Duodenal mucosa (tissue), 2 donors: Measurements from ENCODE around the gene TEX264.

ENCODE experiments used
- H3K27ac ChIP-seq: one replicate; pipeline ENCODE4 v1.7.0; 2013; ENCODE audit warnings: low read depth, low read length
- H3K27me3 ChIP-seq, 2 donors: one replicate each; pipeline ENCODE4 v1.7.0; 2013; ENCODE audit warnings: low read length in 2 of 2, control low read depth in 1 of 2; ENCODE audit not compliant: insufficient read depth in 2 of 2, control insufficient read depth in 1 of 2
- H3K36me3 ChIP-seq, 2 donors: one replicate each; pipeline ENCODE4 v1.7.0; 2013; ENCODE audit warnings: low read length in 2 of 2, control low read depth in 1 of 2; ENCODE audit not compliant: insufficient read depth in 2 of 2, control insufficient read depth in 1 of 2
- H3K4me1 ChIP-seq, 2 donors: one replicate each; pipeline ENCODE4 v1.7.0; 2013; ENCODE audit warnings: low read length in 2 of 2, control low read depth in 1 of 2; ENCODE audit not compliant: insufficient read depth in 2 of 2, control insufficient read depth in 1 of 2
- H3K4me3 ChIP-seq, 2 donors: one replicate each; pipeline ENCODE4 v1.7.0; 2013; ENCODE audit warnings: low read length in 2 of 2, low read depth in 1 of 2
- H3K9ac ChIP-seq, 2 donors: one replicate each; pipeline ENCODE4 v1.7.0; 2013; ENCODE audit warnings: low read length in 2 of 2, low read depth in 1 of 2
- H3K9me3 ChIP-seq, 2 donors: one replicate each; pipeline ENCODE4 v1.7.0; 2013; ENCODE audit warnings: low read length in 2 of 2, control low read depth in 1 of 2; ENCODE audit not compliant: control insufficient read depth in 1 of 2

The TEX264 gene

GRCh38 chr3:51657234-51657633, 13.8 kb upstream of the TEX264 start:
- Histone ChIP-seq H3K36me3 (peaks cover 25 to 57% of the 10 kb centered on the region in 2 donors), H3K27ac (no peak overlapping the region), H3K9me3 (no peaks in the 10 kb centered on the region)

GRCh38 chr3:51659942-51660341, 11.1 kb upstream of the TEX264 start:
- no peaks in the 10 kb centered on the region for H3K9me3 ChIP-seq
- H3K4me3 ChIP-seq, result no peak overlapping the region
- H3K27ac ChIP-seq, result no peak overlapping the region
- peaks cover 35 to 71% of the 10 kb centered on the region in 2 donors for H3K36me3 ChIP-seq
- no peaks in the 10 kb centered on the region for H3K27me3 ChIP-seq
- H3K4me1 ChIP-seq, result no peaks in the 10 kb centered on the region
- no peak overlapping the region for H3K9ac ChIP-seq

More at GRCh38 chr3:51657234-51657633, 13.8 kb upstream of the TEX264 start:
- no peak overlapping the region for H3K9ac ChIP-seq
- no peaks in the 10 kb centered on the region for H3K4me1 ChIP-seq
- no peak overlapping the region for H3K4me3 ChIP-seq
- H3K27me3 ChIP-seq, result no peaks in the 10 kb centered on the region

GRCh38 chr3:51662456-51662855, 8.6 kb upstream of the TEX264 start:
- no peaks in the 10 kb centered on the region for H3K9me3 ChIP-seq
- no peak overlapping the region for H3K9ac ChIP-seq
- peaks cover 26 to 55% of the 10 kb centered on the region in 2 donors for H3K36me3 ChIP-seq
- H3K27ac ChIP-seq, result no peak overlapping the region
- H3K27me3 ChIP-seq, result no peaks in the 10 kb centered on the region
- H3K4me3 ChIP-seq, result no peak overlapping the region
- H3K4me1 ChIP-seq, result no peaks in the 10 kb centered on the region

- Histone ChIP-seq H3K4me1 (peaks cover 29 to 36% of the 10 kb centered on the region in 2 donors), H3K36me3 (peaks cover 3 to 6% of the 10 kb centered on the region in 2 donors), H3K4me3 (no peak overlapping the region), H3K9ac (no peak overlapping the region), H3K27ac (no peak overlapping the region), H3K9me3 (no peaks in the 10 kb centered on the region), H3K27me3 (no peaks in the 10 kb centered on the region)
Observed at GRCh38 chr3:51668756-51669155, 2.3 kb upstream of the TEX264 start.

GRCh38 chr3:51669241-51670052, 1.6 kb upstream of the TEX264 start:
- Histone ChIP-seq H3K36me3 (peaks cover 0 to under 1% of the 10 kb centered on the region in 2 donors), H3K4me3 (peak overlapping the region in 1 of 2 donors; percentile 76), H3K27ac (no peak overlapping the region), H3K9me3 (no peaks in the 10 kb centered on the region), H3K27me3 (no peaks in the 10 kb centered on the region), H3K9ac (peak overlapping the region in 1 of 2 donors; percentile 35), H3K4me1 (peaks cover 29 to 36% of the 10 kb centered on the region in 2 donors)

- Histone ChIP-seq H3K9ac (peak overlapping the region; percentile 80 to 88), H3K27me3 (no peaks in the 10 kb centered on the region), H3K27ac (peak overlapping the region; percentile 76), H3K4me3 (peak overlapping the region; percentile 76 to 86), H3K4me1 (peaks cover 29 to 36% of the 10 kb centered on the region in 2 donors), H3K9me3 (no peaks in the 10 kb centered on the region), H3K36me3 (peaks cover 0 to 9% of the 10 kb centered on the region in 2 donors)
Observed at GRCh38 chr3:51670053-51670822, 814 bp upstream of the TEX264 start.

- peak overlapping the region; percentile 80 to 88 for H3K9ac ChIP-seq
- H3K27ac ChIP-seq, result peak overlapping the region; percentile 76
- peaks cover 29 to 36% of the 10 kb centered on the region in 2 donors for H3K4me1 ChIP-seq
- H3K27me3 ChIP-seq, result no peaks in the 10 kb centered on the region
- peak overlapping the region; percentile 76 to 86 for H3K4me3 ChIP-seq
- peaks cover 5 to 14% of the 10 kb centered on the region in 2 donors for H3K36me3 ChIP-seq
- no peaks in the 10 kb centered on the region for H3K9me3 ChIP-seq
Observed at GRCh38 chr3:51671734-51672475, 853 bp downstream of the TEX264 start.

- H3K9ac ChIP-seq, result peak overlapping the region in 1 of 2 donors; percentile 8
- H3K36me3 ChIP-seq, result peaks cover 7 to 23% of the 10 kb centered on the region in 2 donors
- H3K9me3 ChIP-seq, result no peaks in the 10 kb centered on the region
- H3K4me1 ChIP-seq, result peaks cover 29 to 36% of the 10 kb centered on the region in 2 donors
- H3K4me3 ChIP-seq, result no peak overlapping the region
- no peaks in the 10 kb centered on the region for H3K27me3 ChIP-seq
- H3K27ac ChIP-seq, result no peak overlapping the region
Observed at GRCh38 chr3:51673181-51673801, 2.2 kb downstream of the TEX264 start.

- no peak overlapping the region for H3K4me3 ChIP-seq
- H3K27me3 ChIP-seq, result no peaks in the 10 kb centered on the region
- H3K9me3 ChIP-seq, result no peaks in the 10 kb centered on the region
- peak overlapping the region in 1 of 2 donors; percentile 8 for H3K9ac ChIP-seq
- peaks cover 7 to 27% of the 10 kb centered on the region in 2 donors for H3K36me3 ChIP-seq
- H3K27ac ChIP-seq, result no peak overlapping the region
- peaks cover 28 to 33% of the 10 kb centered on the region in 2 donors for H3K4me1 ChIP-seq
Observed at GRCh38 chr3:51673802-51674654, 3.0 kb downstream of the TEX264 start.
